ENCODE results near the gene CDYL.
"Not testable (repeated sequence)": the region's sequence is repeated elsewhere in the genome, so short reads cannot be mapped to it uniquely, and the experiment has no call there.

CDYL gene

DNA sequence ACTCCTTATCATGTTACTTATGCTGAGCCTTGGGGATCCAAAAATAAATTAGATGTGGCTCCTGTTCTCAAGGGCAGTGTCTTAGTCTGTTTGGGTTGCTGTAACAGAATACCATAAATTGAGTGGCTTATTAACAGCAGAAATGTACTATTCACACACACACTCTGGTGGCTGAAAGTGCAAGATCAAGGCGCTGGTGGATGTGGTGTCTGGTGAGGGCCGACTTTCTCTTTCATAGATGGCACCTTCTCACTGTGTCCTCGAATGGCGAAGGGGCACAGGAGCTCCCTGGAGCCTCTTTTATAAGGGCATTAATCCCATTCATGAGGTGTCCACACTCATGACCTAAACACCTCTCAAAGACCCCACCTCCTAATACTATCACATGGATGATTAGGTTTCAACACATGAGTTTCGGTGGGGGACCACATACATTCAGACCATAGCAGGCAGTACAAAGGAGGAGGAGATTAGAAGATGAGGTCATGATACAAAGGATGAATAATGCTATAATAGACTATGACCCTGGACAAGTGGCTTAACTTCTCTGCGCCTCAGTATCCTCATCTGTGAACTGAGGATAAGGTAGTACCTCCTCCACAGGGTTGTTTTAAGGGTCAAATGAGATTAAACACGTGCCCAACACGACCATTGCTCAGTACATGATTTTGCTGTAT is 193.5 kb downstream of the CDYL start:
- DNase-seq, result no peak

- DNase-seq, result no peak
These were observed 194.7 kb downstream of the CDYL start for GRCh38 chr6:4970739-4971395.

- no peak for DNase-seq
These were observed 195.6 kb downstream of the CDYL start for GRCh38 chr6:4971851-4972250.

- DNase-seq, result no peak
These were observed 196.2 kb downstream of the CDYL start for GRCh38 chr6:4972438-4972837.

GRCh38 chr6:4973415-4973814 is 197.2 kb downstream of the CDYL start:
- no peak for DNase-seq

DNA sequence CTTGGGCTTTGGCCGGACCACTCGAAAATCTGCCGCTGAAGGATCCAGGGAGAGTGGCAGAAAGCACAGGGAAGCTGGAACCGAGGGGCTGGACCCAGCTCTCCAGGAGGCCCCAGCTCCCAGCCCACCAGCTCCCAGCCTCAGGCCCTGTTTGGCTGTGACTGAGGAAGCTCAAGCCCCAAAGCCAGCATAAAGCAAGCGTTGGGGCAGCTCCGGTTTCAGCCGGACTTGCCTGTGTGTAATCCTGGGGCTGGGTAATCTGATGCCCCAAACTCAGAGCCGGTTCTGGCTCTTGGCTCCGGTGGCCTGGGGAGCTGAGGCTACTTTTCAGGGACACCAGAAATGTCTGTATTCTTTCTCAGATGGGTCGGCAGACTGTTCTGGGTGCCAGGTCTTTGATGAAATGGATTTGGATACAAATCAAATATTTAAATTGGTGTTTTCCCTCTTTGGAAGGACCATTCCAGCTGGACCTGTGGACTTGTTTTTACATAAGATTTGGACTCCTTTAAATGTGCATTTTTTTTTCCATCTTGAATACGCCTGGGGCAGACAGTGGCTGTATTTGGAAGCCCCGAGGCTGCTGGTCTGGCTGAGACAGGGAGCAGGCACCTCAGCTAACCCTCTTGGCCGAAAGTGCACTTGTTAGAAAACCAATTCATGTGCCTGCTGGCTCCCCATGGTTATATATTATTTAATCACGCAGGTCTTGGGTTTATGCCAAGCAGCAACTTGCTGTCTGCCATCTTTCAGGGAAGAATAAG is 198.0 kb downstream of the CDYL start:
- no peak for DNase-seq

DNA sequence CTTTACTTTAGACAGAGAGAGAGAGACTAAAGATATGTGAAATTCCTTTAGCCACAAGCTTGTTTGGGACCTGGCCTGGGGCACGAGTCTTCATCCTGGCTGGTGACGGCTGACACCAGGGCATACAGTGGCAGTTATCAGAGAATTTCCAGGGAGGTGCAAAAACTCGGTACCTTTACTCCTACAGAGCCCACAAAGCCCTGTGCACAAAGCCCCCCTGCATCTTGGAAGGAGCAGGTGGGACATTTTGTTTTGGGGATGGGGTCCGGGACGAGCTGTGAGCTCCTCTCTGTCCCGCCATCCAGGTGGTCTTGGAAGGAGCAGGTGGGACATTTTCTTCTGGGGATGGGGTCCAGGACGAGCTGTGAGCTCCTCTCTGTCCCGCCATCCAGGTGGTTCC is 198.8 kb downstream of the CDYL start:
- DNase-seq, result no peak

- DNase-seq, result no peak
These were observed 199.3 kb downstream of the CDYL start for GRCh38 chr6:4975506-4975905.

- DNase-seq, result no peak
These were observed 201.3 kb downstream of the CDYL start for GRCh38 chr6:4977468-4977867.

GRCh38 chr6:4979426-4979825 is 203.2 kb downstream of the CDYL start:
- no peak for DNase-seq

- DNase-seq, result no peak
These were observed 205.6 kb downstream of the CDYL start for GRCh38 chr6:4981761-4982160.

DNA sequence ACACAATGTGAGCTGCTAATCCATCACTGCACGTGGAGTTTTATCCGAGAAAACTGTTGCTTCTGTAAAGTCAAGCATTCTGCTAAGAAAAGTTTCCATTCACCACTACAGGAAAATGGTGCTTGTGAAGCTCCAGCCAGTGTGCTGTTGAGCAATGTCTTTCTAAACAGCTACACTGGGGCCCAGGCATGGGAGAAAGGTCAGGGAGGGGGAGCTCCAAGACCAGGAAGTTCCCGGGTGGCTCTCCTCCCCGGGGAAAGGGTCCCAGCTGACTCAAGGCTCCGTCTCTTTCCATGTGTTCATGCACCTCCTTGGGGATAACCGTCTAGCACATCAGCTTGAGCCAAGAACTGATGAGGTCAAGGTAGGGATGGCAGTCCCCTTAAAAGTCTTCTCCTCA is 207.1 kb downstream of the CDYL start:
- no peak for DNase-seq

DNA sequence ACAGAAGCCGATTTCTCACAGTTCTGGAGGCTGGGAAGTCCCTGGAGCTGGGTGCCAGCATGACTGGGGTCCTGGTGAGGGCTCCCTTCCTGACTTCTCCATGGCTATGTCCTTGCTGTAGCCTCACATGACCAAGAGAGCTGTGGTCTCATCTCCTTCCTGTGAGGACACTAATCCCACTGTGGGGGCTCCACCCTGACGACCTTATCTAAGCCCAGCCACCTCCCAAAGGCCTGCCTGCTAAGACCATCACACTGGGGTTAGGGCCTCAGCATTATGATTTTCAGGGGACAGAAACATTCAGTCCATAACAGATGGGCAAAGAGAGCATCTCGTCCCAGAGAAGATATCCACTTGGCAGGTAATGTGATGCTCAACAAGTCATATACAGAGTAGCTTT is 210.8 kb downstream of the CDYL start:
- DNase-seq, result no peak

DNA sequence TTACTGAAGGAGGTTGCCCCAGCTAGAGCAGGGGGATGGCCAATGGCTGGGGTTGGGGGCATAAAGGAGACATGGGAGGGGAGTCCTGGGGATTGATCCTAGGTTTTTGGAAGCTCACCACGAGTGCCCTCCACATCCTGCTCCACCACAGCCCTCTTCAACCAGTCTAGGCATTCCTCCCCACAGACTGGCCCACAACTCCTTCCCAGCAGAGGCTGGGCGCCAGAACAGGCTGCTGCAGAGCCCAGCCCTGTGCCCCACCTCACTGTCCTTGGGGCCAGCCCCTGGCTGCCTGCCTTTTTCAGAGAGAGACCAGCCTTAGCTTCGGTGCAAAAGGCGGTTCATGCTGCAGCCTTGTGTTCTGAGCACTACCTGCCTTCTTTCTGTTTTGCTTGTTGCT is 211.2 kb downstream of the CDYL start:
- DNase-seq, result no peak

DNA sequence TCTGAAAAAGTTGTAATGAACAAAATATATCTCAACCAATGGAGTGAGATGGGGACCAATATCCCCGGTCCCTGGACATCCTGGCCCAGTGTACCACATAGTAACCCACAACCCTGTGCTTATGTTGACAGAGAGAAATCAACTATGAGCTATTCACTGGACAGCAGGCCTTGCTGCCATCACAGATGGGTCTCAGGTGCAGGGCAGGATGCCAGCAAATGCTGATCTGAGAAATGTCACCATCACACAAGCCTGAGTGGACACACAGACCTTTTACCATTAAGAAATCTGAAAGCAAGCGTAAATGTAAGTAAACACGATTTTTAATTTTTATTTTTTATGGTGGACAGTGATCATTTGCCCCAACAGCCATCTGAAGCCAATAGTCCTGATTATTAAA is 218.5 kb downstream of the CDYL start:
- DNase-seq, result no peak

DNA sequence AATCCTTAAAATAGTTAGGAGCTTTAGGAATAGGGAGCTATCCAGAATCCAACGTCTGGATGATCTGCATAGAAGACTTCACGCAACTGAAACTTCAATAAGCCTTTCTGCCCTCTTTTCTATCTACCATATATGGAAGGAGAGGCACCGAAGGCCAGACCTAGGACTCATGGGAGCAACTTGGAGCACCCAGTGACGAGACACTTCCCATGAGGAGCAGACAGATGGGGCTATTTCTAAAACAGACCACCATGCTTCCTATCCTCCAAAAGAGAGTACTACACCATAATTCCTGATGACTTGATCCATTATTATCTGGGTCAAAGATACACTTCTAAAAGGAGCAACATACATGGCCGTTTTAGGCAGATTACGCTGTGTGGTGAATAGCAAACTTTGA is 221.7 kb downstream of the CDYL start:
- DNase-seq, result no peak

DNA sequence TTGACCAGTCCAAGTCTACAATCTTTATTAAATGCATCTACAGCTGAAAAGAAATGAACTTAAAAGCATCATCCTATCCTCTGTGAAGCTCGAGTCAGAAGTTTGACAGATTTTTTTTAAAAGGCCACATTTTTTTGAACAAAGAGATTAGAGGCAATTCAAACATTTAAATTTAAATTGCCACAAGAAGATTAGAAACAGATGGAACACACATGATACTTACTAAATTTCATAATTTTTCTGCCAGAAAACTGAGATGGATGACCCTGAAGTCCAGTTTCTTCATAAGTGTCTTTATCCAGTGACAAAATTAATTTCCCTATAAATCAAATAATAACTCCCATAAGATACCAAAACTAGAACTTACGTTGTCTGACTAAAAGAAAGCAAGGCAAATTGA is 223.4 kb downstream of the CDYL start:
- no peak for DNase-seq

DNA sequence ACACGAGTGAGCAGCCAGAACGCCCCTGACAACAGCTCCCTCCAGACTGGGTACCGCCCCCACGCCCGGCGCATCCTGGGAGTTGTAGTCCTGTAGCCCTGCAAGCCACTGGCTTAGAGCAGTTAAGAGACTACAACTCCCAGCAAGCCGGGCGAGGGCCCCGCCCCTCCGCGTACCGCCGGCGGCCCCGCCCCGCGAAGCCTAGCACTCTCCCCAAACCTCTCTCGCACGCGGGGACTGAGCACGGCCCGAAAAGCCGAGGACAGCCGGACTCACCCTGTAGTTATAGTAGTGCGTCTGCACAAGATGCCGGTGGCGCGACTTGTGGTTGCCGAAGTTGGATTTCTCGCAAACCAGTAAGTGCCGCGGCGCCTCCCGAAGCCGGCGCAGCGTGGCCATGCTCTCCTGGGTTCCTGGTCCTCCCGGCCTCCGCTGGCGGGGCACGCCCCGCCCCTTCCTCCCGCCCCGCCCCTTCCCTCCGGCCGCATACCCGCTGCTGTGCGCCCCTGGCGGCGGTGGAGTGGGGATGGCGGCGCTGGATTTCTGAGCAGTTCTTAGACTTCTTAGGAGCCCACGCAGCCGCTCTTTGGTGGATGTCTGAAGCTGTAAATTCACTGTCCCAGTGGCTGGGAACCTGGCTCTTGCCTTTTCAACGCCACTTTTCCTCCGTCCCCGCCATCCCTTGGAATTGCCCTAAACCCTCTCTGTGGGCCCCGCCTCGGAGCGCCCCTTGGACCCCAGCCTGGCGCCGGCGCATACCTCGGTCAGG is 227.6 kb downstream of the CDYL start, which contains the start of gene RPP40:
TSS of gene RPP40 (minus strand) at position 434 of the 769 bp plus-strand sequence. CDS start at position 399, 35 bp downstream.
- DNase-seq, result peak; percentile 86

- no peak for DNase-seq
These were observed 228.3 kb downstream of the CDYL start for GRCh38 chr6:5004373-5005037.

- DNase-seq, result not testable (repeated sequence)
These were observed 228.8 kb downstream of the CDYL start for GRCh38 chr6:5005038-5005433.

Measured in NCI-H226 (cell line).